Fibroblast of lung (primary cell): ENCODE results near the gene UGT1A10. TPM values are rescaled to one million over a fixed set of nuclear protein-coding genes. Genes with fewer than 3 reads are reported as not detected.

ENCODE experiments used
- DNase-seq, 2 donors: peaks; one replicate each; pipeline versions ENCODE4 v3.0.0 to v3.0.0-alpha.2; 2010; ENCODE audit warnings: low read depth in 2 of 2
- H2AFZ ChIP-seq: 2 replicates; pipeline ENCODE4 v1.5.1; 2012; ENCODE audit warnings: low read length, control low read depth, inconsistent platforms
- H3K27ac ChIP-seq: 2 replicates; pipeline ENCODE4 v1.5.1; 2011; ENCODE audit warnings: low read length, control low read depth; ENCODE audit not compliant: insufficient read depth
- H3K27me3 ChIP-seq: 2 replicates; pipeline ENCODE4 v1.5.1; 2011; ENCODE audit warnings: mild to moderate bottlenecking, low read length; ENCODE audit not compliant: control insufficient read depth, insufficient read depth
- H3K36me3 ChIP-seq: 2 replicates; pipeline ENCODE4 v1.5.1; 2011; ENCODE audit warnings: low read length; ENCODE audit not compliant: control insufficient read depth, insufficient read depth
- H3K4me1 ChIP-seq: 2 replicates; pipeline ENCODE4 v1.5.1; 2011; ENCODE audit warnings: low read length; ENCODE audit not compliant: control insufficient read depth, insufficient read depth; ENCODE audit errors: extremely low read depth
- H3K4me2 ChIP-seq: 2 replicates; pipeline ENCODE4 v1.5.1; 2011; ENCODE audit warnings: low read length, control low read depth; ENCODE audit not compliant: insufficient read depth; ENCODE audit errors: extremely low read depth
- H3K4me3 ChIP-seq, 4 experiments: fragments of 200-600 bp in 1 of 4; sonication (generic) in 1 of 4; replicated peaks in 1 of 4; 2 replicates each; pipeline ENCODE4 v1.5.1; 2011 to 2016; ENCODE audit warnings: low read length in 4 of 4, low read depth in 3 of 4, mild to moderate bottlenecking in 3 of 4, control low read depth in 2 of 4, inconsistent platforms in 1 of 4, mixed read lengths in 1 of 4; ENCODE audit not compliant: insufficient read depth in 1 of 4; ENCODE audit errors: control extremely low read depth in 1 of 4
- H3K79me2 ChIP-seq: 2 replicates; pipeline ENCODE4 v1.5.1; 2012; ENCODE audit warnings: mild to moderate bottlenecking, low read length, inconsistent platforms; ENCODE audit not compliant: control insufficient read depth, insufficient read depth
- H3K9ac ChIP-seq: 2 replicates; pipeline ENCODE4 v1.5.1; 2011; ENCODE audit warnings: mild to moderate bottlenecking, low read length, control low read depth; ENCODE audit not compliant: insufficient read depth
- H3K9me3 ChIP-seq: 2 replicates; pipeline ENCODE4 v1.5.1; 2012; ENCODE audit warnings: low read depth, low read length; ENCODE audit not compliant: control insufficient read depth, insufficient read depth
- H4K20me1 ChIP-seq: 2 replicates; pipeline ENCODE4 v1.5.1; 2011; ENCODE audit warnings: low read length; ENCODE audit not compliant: control insufficient read depth, insufficient read depth; ENCODE audit errors: extremely low read depth
- CTCF ChIP-seq, 2 donors: IDR thresholded peaks in 1 of 2; conservative IDR thresholded peaks in 1 of 2; 1 replicate in 1 of 2; 2 replicates in 1 of 2; pipeline ENCODE4 v1.5.1; 2011 to 2012; ENCODE audit warnings: low read length in 2 of 2, control low read depth in 1 of 2, inconsistent platforms in 1 of 2, low read depth in 1 of 2, mild to moderate bottlenecking in 1 of 2
- EZH2 ChIP-seq: IDR thresholded peaks from 2 replicates; pipeline ENCODE4 v1.5.1; 2012; ENCODE audit warnings: low read length, control low read depth, mild to moderate bottlenecking; ENCODE audit errors: missing control alignments
- polyA plus RNA-seq, 2 donors: library from polyadenylated mRNA; depleted of rRNA in 1 of 2; stranded (reverse) in 1 of 2; unstranded in 1 of 2; fragments of >200 nt; gene quantifications; 2 replicates each; pipeline ENCODE4 v1.2.1, GENCODE V29; 2011 to 2012; ENCODE audit warnings: missing spikeins in 1 of 2
- total RNA-seq: library from RNA; depleted of rRNA; stranded (reverse); fragments of >200 nt; gene quantifications from 2 replicates; pipeline ENCODE4 v1.2.1, GENCODE V29; 2014

The UGT1A10 gene
- total and polyA plus RNA-seq, 2 donors (not counting 1 experiment from before 2014, with no cell fraction given), result not detected

DNA sequence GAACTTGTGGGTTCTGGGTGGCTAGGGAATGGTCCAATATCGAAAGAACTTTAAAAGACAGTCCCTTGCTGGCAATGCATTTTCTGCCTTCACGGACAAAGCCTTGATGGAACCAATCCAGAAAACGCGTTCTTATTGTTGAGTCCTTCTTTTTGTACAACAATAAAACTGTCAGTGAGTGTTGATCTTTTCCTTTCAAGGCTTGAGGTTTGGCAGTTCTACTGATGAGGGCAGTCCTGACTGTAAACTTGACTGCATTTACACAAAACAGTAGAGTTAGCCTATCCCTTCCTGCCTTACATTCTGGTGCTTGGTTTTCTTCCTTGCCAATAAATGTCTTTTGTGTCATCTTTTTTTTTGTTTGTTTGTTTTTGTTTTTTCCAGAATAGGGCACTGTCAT lies 42.9 kb downstream of the UGT1A10 start:
- no peaks in the 10 kb centered on the region for H3K9me3 ChIP-seq
- H4K20me1 ChIP-seq, result no peaks in the 10 kb centered on the region
- no peak overlapping the region for H2AFZ ChIP-seq
- no peak overlapping the region for H3K27ac ChIP-seq
- no peak overlapping the region for H3K4me2 ChIP-seq
- H3K4me3 ChIP-seq, result no peak overlapping the region
- no peak for DNase-seq
- no peak overlapping the region for H3K9ac ChIP-seq
- no peaks in the 10 kb centered on the region for H3K4me1 ChIP-seq
- no peaks in the 10 kb centered on the region for H3K79me2 ChIP-seq
- H3K27me3 ChIP-seq, result no peaks in the 10 kb centered on the region
- H3K36me3 ChIP-seq, result no peaks in the 10 kb centered on the region
- TF ChIP-seq CTCF (conservative IDR thresholded peaks at IDR 0.05 in 1 of 2, IDR thresholded peaks at IDR 0.05 in 1 of 2; ENCODE audit: low read depth in 1 of 2, low read length in 2 of 2) (no peak), EZH2 (no peak)

DNA sequence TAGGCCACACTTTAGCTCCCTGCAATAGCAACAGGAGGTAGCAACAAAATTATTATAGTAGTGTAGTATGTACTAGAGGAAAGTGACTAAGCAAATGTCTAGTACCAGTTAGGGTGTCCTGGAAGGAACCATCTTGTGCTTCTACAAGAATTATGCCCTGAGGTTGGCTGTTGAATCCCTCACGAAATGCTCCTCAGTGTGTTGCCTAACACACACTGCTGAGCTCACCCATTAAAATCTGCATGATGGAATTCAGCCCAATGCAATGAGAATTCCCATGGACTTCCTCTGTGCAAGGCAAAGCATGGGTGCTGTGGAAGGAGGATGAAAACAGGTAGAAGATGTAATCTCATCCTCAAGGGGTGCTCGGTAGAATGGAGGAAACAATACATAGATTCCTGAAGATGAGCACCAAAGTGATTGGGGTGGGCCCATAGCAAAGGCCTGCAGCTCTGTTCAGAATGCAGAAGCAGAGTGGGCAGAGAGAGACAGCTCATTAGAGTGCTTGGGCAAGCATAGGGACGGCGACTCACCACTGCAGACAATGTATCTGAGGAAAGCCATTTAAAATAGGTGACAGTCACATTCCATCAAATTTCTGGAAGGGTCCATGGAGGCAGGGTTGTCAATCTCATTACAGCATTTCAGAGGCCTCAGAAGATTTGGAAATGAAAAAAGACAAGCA lies 44.3 kb downstream of the UGT1A10 start:
- H3K79me2 ChIP-seq, result no peaks in the 10 kb centered on the region
- H3K9me3 ChIP-seq, result no peaks in the 10 kb centered on the region
- no peak overlapping the region for H3K27ac ChIP-seq
- H3K9ac ChIP-seq, result no peak overlapping the region
- no peaks in the 10 kb centered on the region for H3K36me3 ChIP-seq
- no peak overlapping the region for H2AFZ ChIP-seq
- H3K27me3 ChIP-seq, result no peaks in the 10 kb centered on the region
- H3K4me3 ChIP-seq, result no peak overlapping the region
- H4K20me1 ChIP-seq, result no peaks in the 10 kb centered on the region
- DNase-seq, result no peak
- no peak overlapping the region for H3K4me2 ChIP-seq
- TF ChIP-seq EZH2 (no peak), CTCF (conservative IDR thresholded peaks at IDR 0.05 in 1 of 2, IDR thresholded peaks at IDR 0.05 in 1 of 2; ENCODE audit: low read depth in 1 of 2, low read length in 2 of 2) (no peak)
- H3K4me1 ChIP-seq, result no peaks in the 10 kb centered on the region

DNA sequence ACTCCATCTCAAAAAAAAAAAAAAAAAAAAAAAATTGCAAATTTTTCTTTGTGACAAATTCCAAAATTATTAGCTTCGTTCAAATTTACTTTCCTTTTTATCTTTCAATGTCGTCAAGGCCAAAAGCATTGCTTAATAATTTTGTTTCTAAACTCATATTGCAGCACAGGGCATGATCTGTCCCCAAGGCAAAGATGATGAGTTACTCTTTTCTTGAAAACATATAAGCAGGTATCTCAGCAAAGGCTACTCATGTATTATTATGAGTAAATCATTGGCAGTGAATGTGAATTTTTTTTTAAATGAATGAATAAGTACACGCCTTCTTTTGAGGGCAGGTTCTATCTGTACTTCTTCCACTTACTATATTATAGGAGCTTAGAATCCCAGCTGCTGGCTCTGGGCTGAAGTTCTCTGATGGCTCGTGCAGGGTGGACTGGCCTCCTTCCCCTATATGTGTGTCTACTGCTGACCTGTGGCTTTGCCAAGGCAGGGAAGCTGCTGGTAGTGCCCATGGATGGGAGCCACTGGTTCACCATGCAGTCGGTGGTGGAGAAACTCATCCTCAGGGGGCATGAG lies 45.4 kb downstream of the UGT1A10 start, which contains the start of gene UGT1A7:
Gene UGT1A7, plus strand, starts transcription at position 381 of the 579 bp plus-strand sequence. Its CDS starts 37 bp downstream, at position 418.
- no peaks in the 10 kb centered on the region for H3K36me3 ChIP-seq
- TF ChIP-seq EZH2, result no peak
- TF ChIP-seq CTCF (conservative IDR thresholded peaks at IDR 0.05 in 1 of 2, IDR thresholded peaks at IDR 0.05 in 1 of 2; ENCODE audit: low read depth in 1 of 2, low read length in 2 of 2), result no peak

More for the DNA sequence above, 45.4 kb downstream of the UGT1A10 start, which contains the start of gene UGT1A7:
- H3K4me3 ChIP-seq, result no peak within 1 kb of the TSS
- H3K4me1 ChIP-seq, result no peaks in the 10 kb centered on the region
- no peak for DNase-seq
- H3K4me2 ChIP-seq, result no peak within 1 kb of the TSS
- no peaks in the 10 kb centered on the region for H3K79me2 ChIP-seq
- H4K20me1 ChIP-seq, result no peaks in the 10 kb centered on the region
- no peak within 1 kb of the TSS for H2AFZ ChIP-seq
- no peak within 1 kb of the TSS for H3K27ac ChIP-seq
- H3K9me3 ChIP-seq, result no peaks in the 10 kb centered on the region
- H3K27me3 ChIP-seq, result no peaks in the 10 kb centered on the region
- H3K9ac ChIP-seq, result no peak within 1 kb of the TSS
